IMR-90 (cell line): ENCODE results near the gene PSMD1. TPM values are rescaled to one million over a fixed set of nuclear protein-coding genes. Genes with fewer than 3 reads are reported as not detected.
"Not testable (repeated sequence)": the region's sequence is repeated elsewhere in the genome, so short reads cannot be mapped to it uniquely, and the experiment has no call there.

ENCODE experiments used
- ATAC-seq: fragments of 200-7000 bp; cut with Tn5 transposase; 2 replicates; pipeline ENCODE4 v1.9.1; 2020; ENCODE audit warnings: low read depth, mild to moderate bottlenecking, moderate library complexity
- BruUV-seq: library from RNA; stranded (reverse); fragments of 400-500 nt; replicated peaks from 2 replicates; lab custom pipeline; 2021; lab: Mats Ljungman, UMichigan
- CTCF ChIA-PET: fragments of 300-600 bp; formaldehyde crosslinking; extraction: SDS; loops from one replicate; lab custom pipeline; 2021; ENCODE audit warnings: antibody characterized with exemption; lab: Yijun Ruan, JAX
- POLR2A ChIA-PET: fragments of 300-600 bp; sonication (Branson Sonifier 250); formaldehyde crosslinking; loops from one replicate; lab custom pipeline; 2022; ENCODE audit warnings: antibody characterized with exemption; ENCODE audit not compliant: unreplicated experiment; lab: Charles Lee
- DNase-seq: peaks from one replicate; pipeline ENCODE4 v3.0.0; 2013
- H2AFZ ChIP-seq: replicated peaks from 2 replicates; pipeline ENCODE3; 2013; ENCODE audit warnings: low read length, mild to moderate bottlenecking; ENCODE audit not compliant: poor library complexity
- H2AK5ac ChIP-seq: 2 replicates; pipeline ENCODE4 v1.6.1; 2013; ENCODE audit warnings: low read depth, low read length, inconsistent platforms
- H2AK9ac ChIP-seq: replicated peaks from 2 replicates; pipeline ENCODE3; 2013; ENCODE audit warnings: mild to moderate bottlenecking, low read depth, low read length, moderate library complexity; ENCODE audit not compliant: poor library complexity
- H2BK120ac ChIP-seq: 2 replicates; pipeline ENCODE4 v1.6.1; 2013; ENCODE audit warnings: low read depth, low read length, inconsistent platforms
- H2BK15ac ChIP-seq: 3 replicates; pipeline ENCODE4 v1.6.1; 2013; ENCODE audit warnings: low read depth, low read length, inconsistent platforms
- H2BK20ac ChIP-seq: 2 replicates; pipeline ENCODE4 v1.6.1; 2013; ENCODE audit warnings: low read depth, mild to moderate bottlenecking, inconsistent platforms, low read length, moderate library complexity
- H2BK5ac ChIP-seq: 2 replicates; pipeline ENCODE4 v1.6.1; 2013; ENCODE audit warnings: mild to moderate bottlenecking, low read depth, low read length, inconsistent platforms; ENCODE audit not compliant: poor library complexity, severe bottlenecking
- H3K14ac ChIP-seq: replicated peaks from 2 replicates; pipeline ENCODE4 v1.6.1; 2013; ENCODE audit warnings: low read depth, low read length, inconsistent platforms
- H3K18ac ChIP-seq: 2 replicates; pipeline ENCODE4 v1.6.1; 2013; ENCODE audit warnings: low read depth, low read length, control low read depth
- H3K23ac ChIP-seq: 2 replicates; pipeline ENCODE4 v1.6.1; 2013; ENCODE audit warnings: low read depth, low read length, inconsistent platforms
- H3K27ac ChIP-seq: 2 replicates; pipeline ENCODE4 v1.5.1; 2013; ENCODE audit warnings: mild to moderate bottlenecking, control low read depth, low read length; ENCODE audit not compliant: insufficient read depth
- H3K27me3 ChIP-seq: 2 replicates; pipeline ENCODE4 v1.6.1; 2013; ENCODE audit warnings: low read length; ENCODE audit not compliant: control insufficient read depth, insufficient read depth
- H3K36me3 ChIP-seq: 2 replicates; pipeline ENCODE4 v1.6.1; 2013; ENCODE audit warnings: low read length, mixed read lengths; ENCODE audit not compliant: control insufficient read depth, insufficient read depth
- H3K4ac ChIP-seq: 2 replicates; pipeline ENCODE4 v1.6.1; 2013; ENCODE audit warnings: low read depth, low read length, inconsistent platforms
- H3K4me1 ChIP-seq: 2 replicates; pipeline ENCODE4 v1.6.1; 2013; ENCODE audit warnings: low read length, mixed read lengths; ENCODE audit not compliant: control insufficient read depth, insufficient read depth
- H3K4me2 ChIP-seq: 2 replicates; pipeline ENCODE4 v1.6.1; 2013; ENCODE audit warnings: low read depth, mild to moderate bottlenecking, control low read depth, low read length, moderate library complexity
- H3K4me3 ChIP-seq: 2 replicates; pipeline ENCODE4 v1.5.1; 2013; ENCODE audit warnings: low read depth, mild to moderate bottlenecking, control low read depth, low read length, moderate library complexity; ENCODE audit not compliant: insufficient read depth
- H3K56ac ChIP-seq: 2 replicates; pipeline ENCODE4 v1.6.1; 2013; ENCODE audit warnings: low read length, inconsistent platforms; ENCODE audit not compliant: insufficient read depth; ENCODE audit errors: extremely low read depth
- H3K79me1 ChIP-seq, 2 experiments: 2 replicates each; pipeline ENCODE4 v1.6.1; 2013; ENCODE audit warnings: low read length in 2 of 2, inconsistent platforms in 1 of 2, low read depth in 1 of 2
- H3K9ac ChIP-seq: 2 replicates; pipeline ENCODE4 v1.6.1; 2013; ENCODE audit warnings: low read depth, low read length, control low read depth
- H3K9me1 ChIP-seq: 2 replicates; pipeline ENCODE4 v1.6.1; 2013; ENCODE audit warnings: low read length, inconsistent platforms; ENCODE audit not compliant: insufficient read depth
- H3K9me3 ChIP-seq: 2 replicates; pipeline ENCODE4 v1.6.1; 2013; ENCODE audit warnings: low read length; ENCODE audit not compliant: control insufficient read depth, insufficient read depth
- H4K20me1 ChIP-seq: 2 replicates; pipeline ENCODE4 v1.6.1; 2013; ENCODE audit warnings: low read length, inconsistent platforms; ENCODE audit not compliant: insufficient read depth
- H4K5ac ChIP-seq: 2 replicates; pipeline ENCODE4 v1.6.1; 2013; ENCODE audit warnings: mild to moderate bottlenecking, low read depth, low read length, control low read depth
- H4K8ac ChIP-seq, 2 experiments: 2 replicates each; pipeline ENCODE4 v1.6.1; 2013; ENCODE audit warnings: low read depth in 2 of 2, low read length in 2 of 2, control low read depth in 1 of 2, inconsistent platforms in 1 of 2
- H4K91ac ChIP-seq: 2 replicates; pipeline ENCODE4 v1.6.1; 2013; ENCODE audit warnings: low read depth, low read length, inconsistent platforms; ENCODE audit not compliant: insufficient read depth
- FOS ChIP-seq: fragments of 150-350 bp; IDR thresholded peaks from 2 replicates; pipeline ENCODE4 v1.6.1; 2016; ENCODE audit warnings: low read depth, low read length
- WGBS, 2 experiments: methylation state at CpG; one replicate each; pipeline versions ENCODE4 v1.1.5 to v1.1.7; 2013; ENCODE audit warnings: missing lambda C conversion rate in 2 of 2; ENCODE audit not compliant: insufficient read length in 1 of 2; ENCODE audit errors: extremely low coverage in 2 of 2; 5-methylcytosine and 5-hydroxymethylcytosine counted together
- dilution Hi-C: fragments of 300-500 bp; cut with HindIII; formaldehyde crosslinking; loops from one replicate; pipeline ENCODE4 v1.14.3; 2018; ENCODE audit warnings: low sequenced_read_pairs; ENCODE audit not compliant: unreplicated experiment
- in situ Hi-C: fragments of 300-500 bp; cut with MboI; formaldehyde crosslinking; loops from 3 replicates; pipeline ENCODE4 v1.14.3; 2019; ENCODE audit warnings: low sequenced_read_pairs, inconsistent platforms, mixed read lengths
- intact Hi-C: fragments of 100-400 bp; cut with micrococcal nuclease; formaldehyde crosslinking; loops from 2 replicates; pipeline ENCODE4 v1.10.0; 2022
- polyA plus RNA-seq, 3 experiments: library from polyadenylated mRNA; depleted of rRNA; stranded (reverse); fragments of >200 nt; gene quantifications; 2 replicates each; pipeline ENCODE4 v1.2.3, GENCODE V29; 2012; ENCODE audit warnings: low replicate concordance in 1 of 3
- total RNA-seq: library from RNA; depleted of rRNA; stranded (reverse); fragments of >200 nt; gene quantifications from 2 replicates; pipeline ENCODE4 v1.2.3, GENCODE V29; 2012

The PSMD1 gene
- total and polyA plus RNA-seq, 2 of the 4 experiments (the other 2 are of a cell fraction): 89.8 to 181 TPM

GRCh38 chr2:231065966-231066365, 9.3 kb downstream of the PSMD1 start:
- H2BK15ac ChIP-seq: no peak overlapping the region
- peaks cover 24% of the 10 kb centered on the region for H3K36me3 ChIP-seq
- TF ChIP-seq FOS: no peak
- ATAC-seq (no peak), DNase-seq (no peak)
- H3K56ac ChIP-seq: no peak overlapping the region
- intact Hi-C loops: no loop called here
- H2BK20ac ChIP-seq: no peak overlapping the region
- no peak overlapping the region for H3K27ac ChIP-seq
- no peaks in the 10 kb centered on the region for H3K9me1 ChIP-seq
- H2BK5ac ChIP-seq: no peak overlapping the region
- H3K4me3 ChIP-seq: no peak overlapping the region
- WGBS, 2 experiments: no CpG with 5 or more reads among the region's 1 CpG
- no peaks in the 10 kb centered on the region for H3K9me3 ChIP-seq
- ChIA-PET CTCF (no interaction called here), POLR2A (no interaction called here)
- no peaks in the 10 kb centered on the region for H3K4me1 ChIP-seq
- H3K18ac ChIP-seq: no peak overlapping the region
- H2AFZ ChIP-seq: no peak overlapping the region
- no peak overlapping the region for H2AK5ac ChIP-seq
- no peak overlapping the region for H3K4me2 ChIP-seq
- H4K20me1 ChIP-seq: 0 out of 2 replicates have a peak, but pooled peaks cover 3% of the 10 kb centered on the region
- no peak overlapping the region for H3K4ac ChIP-seq
- H3K27me3 ChIP-seq: no peaks in the 10 kb centered on the region
- H3K9ac ChIP-seq: no peak overlapping the region
- H4K91ac ChIP-seq: no peak overlapping the region
- no peak overlapping the region for H4K8ac ChIP-seq
- H2AK9ac ChIP-seq: no peak overlapping the region
- no peak overlapping the region for H3K23ac ChIP-seq
- dilution Hi-C loops: no loop called here
- in situ Hi-C loops: no loop called here
- H2BK120ac ChIP-seq: no peak overlapping the region
- no TSS peak for BruUV-seq
- H3K14ac ChIP-seq: no peak overlapping the region
- no peak overlapping the region for H4K5ac ChIP-seq
- peaks cover 10 to 34% of the 10 kb centered on the region in 2 experiments for H3K79me1 ChIP-seq

GRCh38 chr2:231067531-231067930, 10.9 kb downstream of the PSMD1 start:
- WGBS, 2 experiments: no CpG with 5 or more reads among the region's 8 CpGs
- dilution Hi-C loops, H2BK5ac ChIP-seq, H3K9ac ChIP-seq, H3K4me1 ChIP-seq, H3K9me1 ChIP-seq, H2AK5ac ChIP-seq, H4K8ac ChIP-seq, H3K18ac ChIP-seq, H2AFZ ChIP-seq, H3K27ac ChIP-seq, H2AK9ac ChIP-seq, H3K4me3 ChIP-seq, H4K5ac ChIP-seq, H3K27me3 ChIP-seq, H3K4ac ChIP-seq, DNase-seq, H2BK20ac ChIP-seq, H2BK120ac ChIP-seq, H3K23ac ChIP-seq, ATAC-seq, POLR2A ChIA-PET, H4K91ac ChIP-seq, H3K14ac ChIP-seq, H3K4me2 ChIP-seq, H4K20me1 ChIP-seq, intact Hi-C loops, H3K9me3 ChIP-seq, H3K56ac ChIP-seq, H2BK15ac ChIP-seq, in situ Hi-C loops, BruUV-seq: not testable (repeated sequence)
- H3K79me1 ChIP-seq: peaks cover 5 to 26% of the 10 kb centered on the region in 2 experiments
- peaks cover 21% of the 10 kb centered on the region for H3K36me3 ChIP-seq
- CTCF ChIA-PET: interaction anchor here (0.6 kb wide), 3 partner anchors 9 to 96 kb away, joined by 3 to 4 read pairs (median 3); no protein-coding TSS in a partner anchor
